WTC11 (cell line): ENCODE data around the gene TEC.

Experiments
- KAT7 ChIP-seq: sonication (generic); formaldehyde crosslinking; IDR thresholded peaks from 2 replicates; pipeline ENCODE4 v1.8.1; 2023; ENCODE audit warnings: missing genetic modification reagents, mild to moderate bottlenecking, borderline replicate concordance
- TP53 ChIP-seq: sonication (generic); formaldehyde crosslinking; IDR thresholded peaks from 2 replicates; pipeline ENCODE4 v1.8.1; 2023; ENCODE audit warnings: mild to moderate bottlenecking, missing genetic modification reagents
- TF ChIP-seq, protein P1 (sequence below): sonication (generic); formaldehyde crosslinking; IDR thresholded peaks from 2 replicates; pipeline ENCODE4 v1.8.1; 2022; ENCODE audit warnings: low read depth, missing genetic modification reagents, borderline replicate concordance
- TF ChIP-seq, protein P2 (sequence below): fragments of 200-600 bp; IDR thresholded peaks from 2 replicates; pipeline ENCODE4 v1.8.0; 2022; ENCODE audit warnings: antibody characterized with exemption
- TF ChIP-seq, protein P3 (sequence below): sonication (generic); formaldehyde crosslinking; IDR thresholded peaks from 2 replicates; pipeline ENCODE4 v1.8.1; 2023; ENCODE audit warnings: mild to moderate bottlenecking, missing genetic modification reagents, borderline replicate concordance

DNA sequence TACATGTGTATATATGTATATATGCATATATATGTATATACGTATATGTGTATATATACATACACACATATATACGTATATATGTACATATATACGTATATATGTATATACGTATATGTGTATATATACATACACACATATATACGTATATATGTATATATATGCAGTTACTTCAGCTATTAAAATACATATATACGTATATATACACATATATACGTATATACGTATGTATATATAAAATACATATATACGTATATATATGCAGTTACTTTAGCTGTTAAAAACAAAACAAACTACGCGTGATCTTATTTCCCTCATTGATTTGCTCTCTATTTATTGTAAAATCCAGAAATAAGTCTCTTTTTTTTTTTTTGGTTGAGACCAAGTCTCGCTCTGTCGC is 149.5 kb downstream of the TEC start:
- TF ChIP-seq, protein P1, sequence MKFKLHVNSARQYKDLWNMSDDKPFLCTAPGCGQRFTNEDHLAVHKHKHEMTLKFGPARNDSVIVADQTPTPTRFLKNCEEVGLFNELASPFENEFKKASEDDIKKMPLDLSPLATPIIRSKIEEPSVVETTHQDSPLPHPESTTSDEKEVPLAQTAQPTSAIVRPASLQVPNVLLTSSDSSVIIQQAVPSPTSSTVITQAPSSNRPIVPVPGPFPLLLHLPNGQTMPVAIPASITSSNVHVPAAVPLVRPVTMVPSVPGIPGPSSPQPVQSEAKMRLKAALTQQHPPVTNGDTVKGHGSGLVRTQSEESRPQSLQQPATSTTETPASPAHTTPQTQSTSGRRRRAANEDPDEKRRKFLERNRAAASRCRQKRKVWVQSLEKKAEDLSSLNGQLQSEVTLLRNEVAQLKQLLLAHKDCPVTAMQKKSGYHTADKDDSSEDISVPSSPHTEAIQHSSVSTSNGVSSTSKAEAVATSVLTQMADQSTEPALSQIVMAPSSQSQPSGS (CRISPR knock-in tag) = no peak
- TF ChIP-seq TP53 (CRISPR knock-in tag) (no peak), KAT7 (CRISPR knock-in tag) (no peak)
- TF ChIP-seq, protein P2, sequence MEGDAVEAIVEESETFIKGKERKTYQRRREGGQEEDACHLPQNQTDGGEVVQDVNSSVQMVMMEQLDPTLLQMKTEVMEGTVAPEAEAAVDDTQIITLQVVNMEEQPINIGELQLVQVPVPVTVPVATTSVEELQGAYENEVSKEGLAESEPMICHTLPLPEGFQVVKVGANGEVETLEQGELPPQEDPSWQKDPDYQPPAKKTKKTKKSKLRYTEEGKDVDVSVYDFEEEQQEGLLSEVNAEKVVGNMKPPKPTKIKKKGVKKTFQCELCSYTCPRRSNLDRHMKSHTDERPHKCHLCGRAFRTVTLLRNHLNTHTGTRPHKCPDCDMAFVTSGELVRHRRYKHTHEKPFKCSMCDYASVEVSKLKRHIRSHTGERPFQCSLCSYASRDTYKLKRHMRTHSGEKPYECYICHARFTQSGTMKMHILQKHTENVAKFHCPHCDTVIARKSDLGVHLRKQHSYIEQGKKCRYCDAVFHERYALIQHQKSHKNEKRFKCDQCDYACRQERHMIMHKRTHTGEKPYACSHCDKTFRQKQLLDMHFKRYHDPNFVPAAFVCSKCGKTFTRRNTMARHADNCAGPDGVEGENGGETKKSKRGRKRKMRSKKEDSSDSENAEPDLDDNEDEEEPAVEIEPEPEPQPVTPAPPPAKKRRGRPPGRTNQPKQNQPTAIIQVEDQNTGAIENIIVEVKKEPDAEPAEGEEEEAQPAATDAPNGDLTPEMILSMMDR = no peak
- TF ChIP-seq, protein P3, sequence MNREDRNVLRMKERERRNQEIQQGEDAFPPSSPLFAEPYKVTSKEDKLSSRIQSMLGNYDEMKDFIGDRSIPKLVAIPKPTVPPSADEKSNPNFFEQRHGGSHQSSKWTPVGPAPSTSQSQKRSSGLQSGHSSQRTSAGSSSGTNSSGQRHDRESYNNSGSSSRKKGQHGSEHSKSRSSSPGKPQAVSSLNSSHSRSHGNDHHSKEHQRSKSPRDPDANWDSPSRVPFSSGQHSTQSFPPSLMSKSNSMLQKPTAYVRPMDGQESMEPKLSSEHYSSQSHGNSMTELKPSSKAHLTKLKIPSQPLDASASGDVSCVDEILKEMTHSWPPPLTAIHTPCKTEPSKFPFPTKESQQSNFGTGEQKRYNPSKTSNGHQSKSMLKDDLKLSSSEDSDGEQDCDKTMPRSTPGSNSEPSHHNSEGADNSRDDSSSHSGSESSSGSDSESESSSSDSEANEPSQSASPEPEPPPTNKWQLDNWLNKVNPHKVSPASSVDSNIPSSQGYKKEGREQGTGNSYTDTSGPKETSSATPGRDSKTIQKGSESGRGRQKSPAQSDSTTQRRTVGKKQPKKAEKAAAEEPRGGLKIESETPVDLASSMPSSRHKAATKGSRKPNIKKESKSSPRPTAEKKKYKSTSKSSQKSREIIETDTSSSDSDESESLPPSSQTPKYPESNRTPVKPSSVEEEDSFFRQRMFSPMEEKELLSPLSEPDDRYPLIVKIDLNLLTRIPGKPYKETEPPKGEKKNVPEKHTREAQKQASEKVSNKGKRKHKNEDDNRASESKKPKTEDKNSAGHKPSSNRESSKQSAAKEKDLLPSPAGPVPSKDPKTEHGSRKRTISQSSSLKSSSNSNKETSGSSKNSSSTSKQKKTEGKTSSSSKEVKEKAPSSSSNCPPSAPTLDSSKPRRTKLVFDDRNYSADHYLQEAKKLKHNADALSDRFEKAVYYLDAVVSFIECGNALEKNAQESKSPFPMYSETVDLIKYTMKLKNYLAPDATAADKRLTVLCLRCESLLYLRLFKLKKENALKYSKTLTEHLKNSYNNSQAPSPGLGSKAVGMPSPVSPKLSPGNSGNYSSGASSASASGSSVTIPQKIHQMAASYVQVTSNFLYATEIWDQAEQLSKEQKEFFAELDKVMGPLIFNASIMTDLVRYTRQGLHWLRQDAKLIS = no peak
